BLaER1 treated with 17β-estradiol and CSF1 and Interleukin-3, amounts not matched to agents 10 nM and 100 nM (cell line): ENCODE data around the gene HS6ST3.

ENCODE experiments used
- H3K27ac ChIP-seq, 11 experiments: shearing (Covaris generic); formaldehyde crosslinking; 2 replicates each; pipeline ENCODE4 v1.8.1; 2022
- H3K27me3 ChIP-seq, 11 experiments: shearing (Covaris generic); formaldehyde crosslinking; 2 replicates each; pipeline ENCODE4 v1.8.1; 2022
- H3K36me3 ChIP-seq, 11 experiments: shearing (Covaris generic); formaldehyde crosslinking; 2 replicates each; pipeline ENCODE4 v1.8.1; 2022
- H3K4me1 ChIP-seq, 10 experiments: shearing (Covaris generic); formaldehyde crosslinking; 2 replicates each; pipeline ENCODE4 v1.8.1; 2022
- H3K4me2 ChIP-seq, 11 experiments: shearing (Covaris generic); formaldehyde crosslinking; 2 replicates each; pipeline ENCODE4 v1.8.1; 2022
- H3K4me3 ChIP-seq, 10 experiments: shearing (Covaris generic); formaldehyde crosslinking; 2 replicates each; pipeline ENCODE4 v1.8.1; 2022
- H3K9ac ChIP-seq, 11 experiments: shearing (Covaris generic); formaldehyde crosslinking; 2 replicates each; pipeline ENCODE4 v1.8.1; 2022
- H3K9me3 ChIP-seq, 11 experiments: shearing (Covaris generic); formaldehyde crosslinking; replicated peaks in 1 of 11; 2 replicates each; pipeline ENCODE4 v1.8.1; 2022
- H4K20me1 ChIP-seq, 11 experiments: shearing (Covaris generic); formaldehyde crosslinking; 2 replicates each; pipeline ENCODE4 v1.8.1; 2022
- Cebpa-rat ChIP-seq, 11 experiments: shearing (Covaris generic); IDR thresholded peaks; 2 replicates each; pipeline ENCODE4 v1.8.1; 2022

Gene HS6ST3

DNA sequence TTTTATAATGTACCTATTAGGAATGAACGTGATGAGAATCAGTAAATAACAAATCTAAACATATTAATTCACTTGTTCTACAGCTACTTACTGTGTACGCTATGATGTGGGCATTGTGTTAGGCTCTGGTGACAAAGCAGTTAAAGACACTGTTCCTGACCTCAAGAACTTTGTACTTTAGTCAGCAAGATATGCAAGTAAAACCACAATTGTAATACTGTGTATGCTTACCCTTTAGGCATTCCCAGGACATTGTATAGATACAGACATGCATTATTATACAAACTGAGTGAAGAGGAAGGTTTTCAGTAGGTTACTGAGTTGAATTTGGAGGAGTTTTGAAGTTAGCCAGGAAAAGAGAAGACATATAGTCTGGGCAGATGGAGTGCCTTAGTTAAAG lies 435.8 kb downstream of the HS6ST3 start:
- no peaks in the 10 kb centered on the region for H3K4me1 ChIP-seq
- no peaks in the 10 kb centered on the region for H3K27me3 ChIP-seq
- no peak overlapping the region for H3K27ac ChIP-seq
- no peak for TF ChIP-seq Cebpa-rat (IDR thresholded peaks at IDR 0.05)
- H3K9me3 ChIP-seq, result no peaks in the 10 kb centered on the region
- H3K4me3 ChIP-seq, result no peak overlapping the region
- H3K36me3 ChIP-seq, result no peaks in the 10 kb centered on the region
- H3K4me2 ChIP-seq, result no peak overlapping the region
- H3K9ac ChIP-seq, result no peak overlapping the region
- H4K20me1 ChIP-seq, result no peaks in the 10 kb centered on the region

DNA sequence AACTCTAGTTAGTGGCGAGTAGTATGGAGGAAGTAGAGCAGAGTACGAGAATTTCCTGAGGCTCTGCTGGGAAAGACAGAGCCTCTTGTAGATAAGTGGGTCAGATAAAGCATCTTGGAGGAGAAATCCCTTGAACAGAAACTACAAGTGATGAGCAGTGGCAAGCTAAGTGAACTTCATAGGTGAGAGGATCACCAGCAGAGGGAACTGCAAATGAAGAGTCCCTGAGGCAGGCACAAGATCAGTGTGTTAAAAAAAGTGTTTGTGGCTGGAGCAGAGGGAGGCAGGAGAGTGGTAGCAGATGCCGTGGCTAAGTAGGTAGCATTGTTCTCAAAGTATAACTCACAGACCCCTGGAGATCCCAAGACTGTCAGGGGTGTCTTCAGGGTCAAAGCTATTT lies 437.6 kb downstream of the HS6ST3 start:
- Histone ChIP-seq H3K27me3 (no peaks in the 10 kb centered on the region), H3K9ac (no peak overlapping the region), H4K20me1 (no peaks in the 10 kb centered on the region), H3K9me3 (no peaks in the 10 kb centered on the region), H3K4me2 (no peak overlapping the region), H3K4me1 (no peaks in the 10 kb centered on the region), H3K27ac (no peak overlapping the region), H3K4me3 (no peak overlapping the region), H3K36me3 (no peaks in the 10 kb centered on the region)
- no peak for TF ChIP-seq Cebpa-rat (IDR thresholded peaks at IDR 0.05)

GRCh38 chr13:96532804-96533203 lies 442.9 kb downstream of the HS6ST3 start:
- Histone ChIP-seq H3K9ac (no peak overlapping the region), H4K20me1 (no peaks in the 10 kb centered on the region), H3K36me3 (no peaks in the 10 kb centered on the region), H3K4me2 (no peak overlapping the region), H3K4me1 (no peaks in the 10 kb centered on the region), H3K27ac (no peak overlapping the region), H3K4me3 (no peak overlapping the region), H3K27me3 (no peaks in the 10 kb centered on the region), H3K9me3 (no peaks in the 10 kb centered on the region)
- TF ChIP-seq Cebpa-rat (IDR thresholded peaks at IDR 0.05), result no peak

DNA sequence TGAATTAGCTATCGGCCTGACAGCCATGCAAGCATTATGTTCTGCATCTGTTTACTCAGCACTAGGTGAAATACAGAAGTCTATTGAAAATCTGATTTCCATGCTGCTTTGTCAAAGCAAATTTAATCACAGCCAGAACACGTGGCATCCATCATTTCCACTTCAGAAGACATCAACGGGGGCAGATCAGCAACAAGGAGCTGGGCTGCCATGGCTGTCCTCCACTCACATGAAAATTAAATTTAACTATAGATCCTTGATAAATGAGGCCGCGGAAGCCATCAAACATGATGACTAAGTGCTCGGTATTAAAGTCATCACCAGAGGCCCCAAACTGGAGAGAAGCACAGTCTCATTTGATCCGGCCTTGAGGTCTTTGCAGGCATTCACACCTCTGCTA lies 443.5 kb downstream of the HS6ST3 start:
- no peaks in the 10 kb centered on the region for H3K4me1 ChIP-seq
- TF ChIP-seq Cebpa-rat (IDR thresholded peaks at IDR 0.05), result no peak
- H3K4me3 ChIP-seq, result no peak overlapping the region
- H3K9ac ChIP-seq, result no peak overlapping the region
- no peaks in the 10 kb centered on the region for H4K20me1 ChIP-seq
- no peaks in the 10 kb centered on the region for H3K9me3 ChIP-seq
- no peaks in the 10 kb centered on the region for H3K27me3 ChIP-seq
- no peak overlapping the region for H3K27ac ChIP-seq
- no peak overlapping the region for H3K4me2 ChIP-seq
- no peaks in the 10 kb centered on the region for H3K36me3 ChIP-seq

- H3K9ac ChIP-seq, result no peak overlapping the region
- H3K36me3 ChIP-seq, result no peaks in the 10 kb centered on the region
- no peaks in the 10 kb centered on the region for H3K9me3 ChIP-seq
- no peak overlapping the region for H3K27ac ChIP-seq
- H4K20me1 ChIP-seq, result no peaks in the 10 kb centered on the region
- no peaks in the 10 kb centered on the region for H3K4me1 ChIP-seq
- no peak overlapping the region for H3K4me3 ChIP-seq
- no peak for TF ChIP-seq Cebpa-rat (IDR thresholded peaks at IDR 0.05)
- H3K4me2 ChIP-seq, result no peak overlapping the region
- H3K27me3 ChIP-seq, result no peaks in the 10 kb centered on the region
These were observed 449.9 kb downstream of the HS6ST3 start for GRCh38 chr13:96539791-96540190.

DNA sequence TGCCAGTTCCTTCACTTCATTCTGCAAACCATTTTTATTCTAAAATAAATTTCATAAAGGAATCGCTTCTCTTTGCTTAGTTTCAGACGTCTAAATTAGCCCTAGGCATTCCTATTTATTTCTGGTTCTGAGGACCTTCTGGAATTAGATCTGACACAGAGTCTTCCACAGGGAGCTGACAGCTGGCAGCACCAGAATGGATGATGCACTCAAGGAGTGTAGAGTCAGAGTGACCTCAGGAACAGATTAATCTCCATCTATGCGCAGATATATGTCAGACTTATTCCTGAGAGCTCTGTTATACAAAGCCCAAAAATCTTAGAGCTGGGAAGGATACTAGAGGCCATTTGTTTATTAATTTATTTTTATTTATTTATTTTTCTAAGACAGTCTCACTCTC lies 450.8 kb downstream of the HS6ST3 start:
- TF ChIP-seq Cebpa-rat (IDR thresholded peaks at IDR 0.05), result no peak
- H3K9ac ChIP-seq, result no peak overlapping the region
- H3K27me3 ChIP-seq, result no peaks in the 10 kb centered on the region
- no peak overlapping the region for H3K4me2 ChIP-seq
- no peaks in the 10 kb centered on the region for H3K9me3 ChIP-seq
- no peaks in the 10 kb centered on the region for H3K4me1 ChIP-seq
- H4K20me1 ChIP-seq, result no peaks in the 10 kb centered on the region
- no peaks in the 10 kb centered on the region for H3K36me3 ChIP-seq
- no peak overlapping the region for H3K27ac ChIP-seq
- no peak overlapping the region for H3K4me3 ChIP-seq

DNA sequence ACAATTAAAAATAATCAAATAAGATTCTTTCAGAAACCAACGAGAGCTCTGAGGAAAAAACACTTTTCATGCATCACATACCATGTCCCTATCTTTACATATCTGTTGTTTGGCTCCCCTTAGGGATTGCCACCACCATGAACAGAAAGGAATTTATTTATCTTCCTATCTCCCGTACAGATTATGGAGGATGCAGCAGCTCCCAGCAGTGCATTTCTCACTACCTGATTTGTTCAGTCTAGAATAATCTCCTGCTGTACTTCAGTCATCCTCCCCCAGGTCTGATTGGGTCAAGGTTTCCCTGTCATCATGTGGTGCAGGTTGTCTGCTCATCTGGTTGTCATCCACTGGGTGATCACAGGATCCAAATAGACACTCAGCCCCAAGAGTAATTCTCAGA lies 453.1 kb downstream of the HS6ST3 start:
- H3K9me3 ChIP-seq, result no peaks in the 10 kb centered on the region
- H3K4me3 ChIP-seq, result no peak overlapping the region
- H3K36me3 ChIP-seq, result no peaks in the 10 kb centered on the region
- no peak for TF ChIP-seq Cebpa-rat (IDR thresholded peaks at IDR 0.05)
- H3K27ac ChIP-seq, result no peak overlapping the region
- H3K4me2 ChIP-seq, result no peak overlapping the region
- no peaks in the 10 kb centered on the region for H4K20me1 ChIP-seq
- no peaks in the 10 kb centered on the region for H3K27me3 ChIP-seq
- no peaks in the 10 kb centered on the region for H3K4me1 ChIP-seq
- H3K9ac ChIP-seq, result no peak overlapping the region

GRCh38 chr13:96544957-96545356 lies 455.1 kb downstream of the HS6ST3 start:
- Histone ChIP-seq H3K4me1 (no peaks in the 10 kb centered on the region), H3K9ac (no peak overlapping the region), H3K27ac (no peak overlapping the region), H3K4me2 (no peak overlapping the region), H3K4me3 (no peak overlapping the region), H3K27me3 (no peaks in the 10 kb centered on the region), H3K36me3 (no peaks in the 10 kb centered on the region), H3K9me3 (no peaks in the 10 kb centered on the region), H4K20me1 (no peaks in the 10 kb centered on the region)
- TF ChIP-seq Cebpa-rat (IDR thresholded peaks at IDR 0.05), result no peak

- no peak for TF ChIP-seq Cebpa-rat (IDR thresholded peaks at IDR 0.05)
- Histone ChIP-seq H3K4me2 (no peak overlapping the region), H3K4me3 (no peak overlapping the region), H3K27ac (no peak overlapping the region), H4K20me1 (no peaks in the 10 kb centered on the region), H3K4me1 (peaks cover 0 to 3% (median 0%) of the 10 kb centered on the region in 10 experiments; a peak in 1 of 20 replicates), H3K9me3 (no peaks in the 10 kb centered on the region), H3K9ac (no peak overlapping the region), H3K36me3 (no peaks in the 10 kb centered on the region), H3K27me3 (no peaks in the 10 kb centered on the region)
These were observed 456.6 kb downstream of the HS6ST3 start for GRCh38 chr13:96546463-96546862.

GRCh38 chr13:96551546-96551945 lies 461.6 kb downstream of the HS6ST3 start:
- Histone ChIP-seq H3K27ac (no peak overlapping the region), H3K9ac (no peak overlapping the region), H3K36me3 (no peaks in the 10 kb centered on the region), H3K4me3 (no peak overlapping the region), H3K4me2 (no peak overlapping the region), H3K4me1 (peaks cover 0 to 8% (median 0%) of the 10 kb centered on the region in 10 experiments; a peak in 1 of 20 replicates), H3K27me3 (no peaks in the 10 kb centered on the region), H4K20me1 (no peaks in the 10 kb centered on the region), H3K9me3 (no peaks in the 10 kb centered on the region)
- TF ChIP-seq Cebpa-rat (IDR thresholded peaks at IDR 0.05), result no peak

DNA sequence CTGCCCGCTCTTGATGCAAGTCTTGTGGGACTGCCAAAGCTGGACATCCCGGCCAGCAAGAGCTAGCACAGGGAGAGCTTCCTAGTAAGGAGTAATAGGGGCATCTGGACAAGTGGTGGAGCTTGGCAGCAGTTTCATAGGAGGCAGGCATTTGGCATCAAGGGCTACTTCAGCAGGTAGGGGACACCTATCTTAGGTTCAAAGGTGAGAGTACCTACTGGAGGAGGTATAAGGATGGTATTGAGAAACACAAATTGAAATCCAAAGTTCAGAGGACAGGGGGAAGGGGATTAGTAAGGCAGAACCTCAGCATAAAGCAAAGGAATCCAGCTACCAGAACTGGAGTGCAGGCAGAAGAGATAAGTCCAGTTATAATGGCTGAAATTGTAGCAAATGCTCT lies 462.7 kb downstream of the HS6ST3 start:
- Histone ChIP-seq H3K4me1 (peaks cover 0 to 8% (median 0%) of the 10 kb centered on the region in 10 experiments; a peak in 1 of 20 replicates), H3K4me2 (no peak overlapping the region), H4K20me1 (no peaks in the 10 kb centered on the region), H3K27ac (no peak overlapping the region), H3K27me3 (no peaks in the 10 kb centered on the region), H3K9me3 (no peaks in the 10 kb centered on the region), H3K4me3 (no peak overlapping the region), H3K36me3 (no peaks in the 10 kb centered on the region), H3K9ac (no peak overlapping the region)
- no peak for TF ChIP-seq Cebpa-rat (IDR thresholded peaks at IDR 0.05)
